GM18526 (cell line): Measurements from ENCODE around the gene MAST4.

Experiments used
- POLR2A ChIP-seq: IDR thresholded peaks from 3 replicates; pipeline ENCODE4 v1.6.1; 2011; ENCODE audit not compliant: insufficient read length; ENCODE audit errors: extremely low read depth

The MAST4 gene

DNA sequence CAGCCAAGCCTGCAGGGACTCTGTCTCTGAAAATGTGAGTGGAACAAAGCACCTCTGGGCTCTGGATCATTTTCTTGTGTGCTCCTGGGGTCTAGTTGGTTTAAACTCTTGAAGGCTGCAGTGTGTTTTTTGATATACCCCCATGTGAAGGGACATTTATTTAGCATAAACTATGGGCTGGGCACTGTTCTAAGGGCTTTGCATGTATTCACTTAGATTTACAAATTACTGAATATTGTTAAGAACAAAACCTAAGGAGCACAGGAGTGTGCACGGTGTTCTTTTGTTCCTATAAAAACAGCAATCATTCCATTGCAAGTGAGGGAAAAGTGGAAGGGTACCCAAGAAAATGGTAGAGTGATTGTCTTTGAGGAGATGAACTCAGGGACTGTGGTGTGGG lies 620.4 kb downstream of the MAST4 start:
- no peak for TF ChIP-seq POLR2A
